ENCODE data around the gene KCNQ1. TPM values are rescaled to one million over a fixed set of nuclear protein-coding genes. Genes with fewer than 3 reads are reported as not detected.

Gene KCNQ1
- total RNA-seq, 4 donors from 2014 or later: 2.6 to 12.7 (median 4.9) TPM

GRCh38 chr11:2826679-2827056 lies 381.9 kb downstream of the KCNQ1 start:
- ATAC-seq: no peak
- Histone ChIP-seq H3K4me1 (peaks cover 2 to 39% (median 32%) of the 10 kb centered on the region in 3 donors), H3K4me3 (peak overlapping the region in 1 of 2 donors; percentile 38)

GRCh38 chr11:2827256-2827655 lies 382.4 kb downstream of the KCNQ1 start:
- WGBS, 2 donors (ENCODE audit: low coverage in 1 of 2): no CpG with 5 or more reads among the region's 12 CpGs
- H3K9me3 ChIP-seq: peaks cover 0 to 17% (median 0%) of the 10 kb centered on the region in 3 donors
- H3K27me3 ChIP-seq: no peaks in the 10 kb centered on the region
- ATAC-seq: no peak
- H3K36me3 ChIP-seq: no peaks in the 10 kb centered on the region
- peaks cover 2 to 39% (median 32%) of the 10 kb centered on the region in 3 donors for H3K4me1 ChIP-seq
- peak overlapping the region; percentile 68 to 99 (median 94) for H3K27ac ChIP-seq
- no peak for TF ChIP-seq EP300 (IDR thresholded peaks at IDR 0.05)
- no peak overlapping the region for H3K4me3 ChIP-seq

More at GRCh38 chr11:2826679-2827056, 381.9 kb downstream of the KCNQ1 start:
- H3K36me3 ChIP-seq: no peaks in the 10 kb centered on the region
- peak overlapping the region; percentile 68 to 99 (median 94) for H3K27ac ChIP-seq
- TF ChIP-seq POLR2AphosphoS5 (IDR thresholded peaks at IDR 0.05): no peak
- no peak for TF ChIP-seq CTCF (IDR thresholded peaks at IDR 0.05)
- TF ChIP-seq POLR2A (IDR thresholded peaks at IDR 0.05): no peak
- peaks cover 0 to 17% (median 0%) of the 10 kb centered on the region in 3 donors for H3K9me3 ChIP-seq
- 40 to 67% methylated on average over 1 of the region's 4 CpGs for WGBS, 2 donors (ENCODE audit: low coverage in 1 of 2)
- no peaks in the 10 kb centered on the region for H3K27me3 ChIP-seq

GRCh38 chr11:2827792-2828191 lies 383.0 kb downstream of the KCNQ1 start:
- Histone ChIP-seq H3K27me3 (no peaks in the 10 kb centered on the region), H3K4me1 (peaks cover 2 to 39% (median 32%) of the 10 kb centered on the region in 3 donors), H3K36me3 (no peaks in the 10 kb centered on the region), H3K9me3 (peaks cover 0 to 17% (median 0%) of the 10 kb centered on the region in 3 donors), H3K4me3 (no peak overlapping the region), H3K27ac (peak overlapping the region in 3 of 4 donors; percentile 91 to 99 (median 96))
- 73 to 88% methylated on average over 4 to 9 of the region's 10 CpGs for WGBS, 2 donors (ENCODE audit: low coverage in 1 of 2)
- ATAC-seq: no peak
- no peak for TF ChIP-seq POLR2A (IDR thresholded peaks at IDR 0.05)
- TF ChIP-seq EP300 (IDR thresholded peaks at IDR 0.05): no peak
- no peak for TF ChIP-seq CTCF (IDR thresholded peaks at IDR 0.05)
- TF ChIP-seq POLR2AphosphoS5 (IDR thresholded peaks at IDR 0.05): no peak

GRCh38 chr11:2828585-2829330 lies 383.9 kb downstream of the KCNQ1 start:
- Histone ChIP-seq H3K4me1 (peaks cover 2 to 39% (median 32%) of the 10 kb centered on the region in 3 donors), H3K9me3 (peaks cover 0 to 13% (median 0%) of the 10 kb centered on the region in 3 donors), H3K36me3 (no peaks in the 10 kb centered on the region), H3K4me3 (no peak overlapping the region), H3K27ac (peak overlapping the region in 1 of 4 donors; percentile 91), H3K27me3 (no peaks in the 10 kb centered on the region)
- TF ChIP-seq EP300 (IDR thresholded peaks at IDR 0.05): no peak
- no peak for TF ChIP-seq POLR2A (IDR thresholded peaks at IDR 0.05)
- no peak for TF ChIP-seq POLR2AphosphoS5 (IDR thresholded peaks at IDR 0.05)
- no peak for TF ChIP-seq CTCF (IDR thresholded peaks at IDR 0.05)
- no peak for ATAC-seq
- WGBS, 2 donors (ENCODE audit: low coverage in 1 of 2): 72 to 73% methylated on average over 2 to 4 of the region's 4 CpGs

- ATAC-seq: no peak
- no peaks in the 10 kb centered on the region for H3K27me3 ChIP-seq
- WGBS, 2 donors (ENCODE audit: low coverage in 1 of 2): 76 to 81% methylated on average over 2 to 4 of the region's 8 CpGs
- no peak overlapping the region for H3K4me3 ChIP-seq
- peak overlapping the region in 1 of 4 donors; percentile 14 for H3K27ac ChIP-seq
- H3K4me1 ChIP-seq: peaks cover 2 to 28% (median 20%) of the 10 kb centered on the region in 3 donors
- no peak for TF ChIP-seq POLR2A (IDR thresholded peaks at IDR 0.05)
- TF ChIP-seq EP300 (IDR thresholded peaks at IDR 0.05): no peak
- no peak for TF ChIP-seq CTCF (IDR thresholded peaks at IDR 0.05)
- no peak for TF ChIP-seq POLR2AphosphoS5 (IDR thresholded peaks at IDR 0.05)
- H3K9me3 ChIP-seq: peaks cover 0 to 13% (median 0%) of the 10 kb centered on the region in 3 donors
- H3K36me3 ChIP-seq: no peaks in the 10 kb centered on the region
Observed at GRCh38 chr11:2830030-2830812, 385.4 kb downstream of the KCNQ1 start.

Measured in gastroesophageal sphincter (tissue), 4 donors.